GF-D8 (cell line): ENCODE results near the gene ETDB.
"Not testable (repeated sequence)": the region's sequence is repeated elsewhere in the genome, so short reads cannot be mapped to it uniquely, and the experiment has no call there.

Experiments
- DNase-seq: peaks from one replicate; lab custom pipeline; 2025; lab: John Stamatoyannopoulos, UW

Gene ETDB

DNA sequence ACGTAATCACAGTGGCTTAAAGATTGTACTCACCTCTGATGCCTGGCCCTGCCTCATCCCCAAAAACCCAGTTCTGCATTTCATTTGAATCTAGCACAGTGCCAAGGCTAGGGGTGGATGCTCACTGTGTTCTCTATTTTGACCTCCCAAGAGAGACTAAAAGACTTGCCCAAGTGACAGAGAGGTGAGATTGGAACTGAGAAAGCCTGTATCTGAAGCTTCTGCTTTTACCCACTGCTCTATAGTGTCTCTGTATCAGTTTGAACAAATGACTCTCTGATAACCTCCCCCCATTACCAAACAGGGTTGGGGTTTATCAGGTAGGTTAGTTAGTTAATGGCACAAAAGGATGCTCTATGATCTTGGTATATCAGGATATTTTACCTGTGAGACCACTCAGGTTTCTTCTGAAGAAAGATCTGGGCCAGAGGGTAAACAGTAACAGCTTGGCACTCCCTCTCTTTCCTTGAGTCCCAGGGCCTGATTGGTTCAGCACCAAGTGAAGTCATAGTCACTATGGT, at the start of gene ETDB:
Gene ETDB (minus strand): TSS at position 471 of the 521 bp plus-strand sequence. CDS start 1,265 bp downstream, outside the sequence.
- DNase-seq = not testable (repeated sequence)

DNA sequence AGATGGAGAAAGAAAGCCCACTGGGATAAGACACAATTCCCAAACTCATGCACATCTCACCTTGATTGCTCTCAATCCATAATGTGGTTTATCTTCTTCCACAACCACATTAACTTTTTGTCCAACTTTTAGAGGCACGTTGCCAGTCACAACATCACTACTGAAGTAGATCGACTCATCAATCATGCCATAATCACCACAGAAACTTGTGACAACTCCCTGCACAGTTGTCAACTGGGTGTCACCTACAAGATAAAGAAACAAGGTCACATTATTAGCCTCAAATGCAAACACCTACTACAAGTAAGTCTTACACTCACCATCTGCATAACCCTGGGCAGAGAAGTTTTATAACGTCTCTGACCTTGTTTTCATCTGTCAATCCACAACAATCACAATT, 49.2 kb upstream of the ETDB start:
- not testable (repeated sequence) for DNase-seq

GRCh38 chrX:135168486-135168885, 48.2 kb upstream of the ETDB start:
- DNase-seq = no peak

DNA sequence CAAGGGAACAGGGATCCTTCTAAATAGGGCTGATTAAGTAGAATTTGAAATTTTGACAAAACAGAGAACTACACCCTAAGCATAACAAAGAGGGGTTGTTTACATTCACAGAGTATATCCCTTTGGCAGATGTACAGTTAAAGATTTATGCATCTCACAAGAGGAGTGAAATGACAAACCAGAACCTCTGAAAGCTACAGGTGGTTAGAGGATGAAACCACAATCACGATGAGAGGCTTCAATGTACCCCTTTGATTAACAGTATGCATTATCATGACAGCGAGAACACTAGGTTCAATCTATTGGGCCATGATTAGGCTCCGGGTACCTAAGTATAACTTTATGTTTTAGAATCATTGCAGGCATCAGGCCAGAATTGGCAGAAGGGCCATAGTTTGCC, 34.4 kb upstream of the ETDB start:
- DNase-seq = not testable (repeated sequence)

- DNase-seq = not testable (repeated sequence)
These were observed 5.8 kb upstream of the ETDB start for GRCh38 chrX:135126145-135126544.

DNA sequence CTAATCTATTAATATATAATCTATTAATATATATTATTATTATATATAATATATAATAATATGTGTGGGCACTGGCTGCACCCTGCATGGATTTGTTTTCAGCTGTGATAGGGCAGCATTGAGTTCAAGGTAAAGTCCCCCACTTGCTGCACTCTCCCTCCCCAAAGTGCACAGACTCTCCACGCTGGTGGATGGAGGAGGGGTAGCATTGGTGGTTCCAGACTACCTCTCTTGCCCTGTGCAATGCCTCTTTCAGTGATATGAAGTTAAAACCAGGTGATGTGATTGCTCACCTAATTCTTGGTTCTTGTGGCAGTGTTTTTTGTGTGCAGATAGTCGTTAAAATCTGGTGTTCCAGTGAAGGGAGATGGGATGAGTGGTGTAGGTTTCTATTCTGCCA, 4.3 kb downstream of the ETDB start:
- not testable (repeated sequence) for DNase-seq

GRCh38 chrX:135114392-135114791, 5.9 kb downstream of the ETDB start:
- DNase-seq = no peak

GRCh38 chrX:135112743-135113142, 7.6 kb downstream of the ETDB start:
- no peak for DNase-seq

DNA sequence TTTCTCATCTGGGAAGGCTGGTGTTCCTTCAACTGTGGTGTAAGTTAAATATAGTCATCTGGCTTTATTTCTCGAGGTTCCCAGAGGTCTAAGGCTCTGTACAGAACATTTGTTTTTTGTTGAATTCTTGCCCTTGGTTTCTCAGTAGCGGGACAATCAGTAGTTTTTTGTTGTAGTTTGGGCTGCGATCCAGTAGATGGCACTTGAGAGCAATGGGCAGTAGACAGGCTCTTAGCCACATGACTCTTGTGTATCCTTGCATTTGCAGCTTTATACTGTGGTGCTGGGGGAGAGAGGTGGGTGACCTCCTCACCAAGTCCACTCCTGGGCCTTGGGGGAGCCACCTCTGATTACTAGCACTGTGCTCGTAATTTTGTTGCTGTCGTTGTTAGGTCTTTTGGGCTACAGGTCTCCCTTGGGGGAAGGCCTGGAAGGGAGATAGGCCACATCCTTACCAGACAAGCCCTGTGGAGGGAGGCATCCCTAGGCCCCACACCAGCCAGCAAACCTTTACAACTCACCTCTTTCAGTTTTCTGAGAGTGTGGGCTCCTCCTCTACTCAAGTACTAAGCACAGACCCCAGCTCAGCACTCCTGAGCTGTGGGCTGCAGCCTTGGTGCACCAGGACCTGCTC, 8.1 kb downstream of the ETDB start:
- no peak for DNase-seq

DNA sequence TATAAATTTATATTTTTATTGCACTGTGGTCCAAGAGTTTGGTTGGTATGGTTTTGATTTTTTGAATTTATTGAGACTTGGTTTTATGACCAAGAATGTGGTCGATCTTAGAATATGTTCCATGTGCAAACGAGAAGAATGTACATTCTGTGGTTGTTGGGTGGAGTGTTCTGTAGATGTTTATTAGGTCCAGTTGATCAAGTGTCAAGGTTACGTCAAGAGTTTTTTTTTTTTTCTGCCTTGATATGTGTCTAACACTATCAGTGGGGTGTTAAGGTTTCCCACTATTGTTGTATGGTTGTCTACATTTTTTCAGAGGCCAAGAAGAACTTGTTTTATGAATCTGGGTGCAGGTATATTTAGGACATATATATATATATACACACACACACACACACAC, 10.8 kb downstream of the ETDB start:
- no peak for DNase-seq

- no peak for DNase-seq
These were observed 20.9 kb downstream of the ETDB start for GRCh38 chrX:135099493-135099783.

DNA sequence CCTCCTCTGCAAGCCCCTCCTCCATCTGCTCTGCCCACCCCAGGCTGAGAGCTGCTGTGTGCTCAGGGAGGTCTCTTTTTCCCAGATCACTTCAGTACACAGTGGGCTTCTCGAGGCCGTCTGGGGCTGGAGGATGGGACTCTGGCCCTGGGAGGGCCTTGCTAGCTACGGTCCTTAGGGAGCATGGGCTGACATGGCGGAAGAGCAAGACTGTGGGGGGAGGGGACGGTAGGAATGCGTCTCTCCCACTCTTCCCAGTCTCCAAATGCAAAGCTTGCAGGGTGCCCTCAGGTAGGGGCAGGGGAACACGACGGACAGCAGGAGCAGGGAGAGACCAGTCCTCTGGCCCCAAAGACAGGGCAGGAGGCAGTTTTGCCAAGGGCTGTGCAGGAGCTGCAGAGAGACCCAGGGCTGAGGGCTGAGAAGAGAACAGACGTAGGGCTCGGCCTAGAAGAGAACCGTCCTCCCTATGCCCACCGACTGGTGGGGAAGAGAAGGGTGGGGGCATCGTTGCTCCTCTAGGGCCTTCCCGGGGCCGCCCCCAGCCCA, 23.1 kb downstream of the ETDB start:
- not testable (repeated sequence) for DNase-seq

- DNase-seq = no peak
These were observed 24.6 kb downstream of the ETDB start for GRCh38 chrX:135095715-135096114.

GRCh38 chrX:135094726-135095125, 25.6 kb downstream of the ETDB start:
- no peak for DNase-seq

DNA sequence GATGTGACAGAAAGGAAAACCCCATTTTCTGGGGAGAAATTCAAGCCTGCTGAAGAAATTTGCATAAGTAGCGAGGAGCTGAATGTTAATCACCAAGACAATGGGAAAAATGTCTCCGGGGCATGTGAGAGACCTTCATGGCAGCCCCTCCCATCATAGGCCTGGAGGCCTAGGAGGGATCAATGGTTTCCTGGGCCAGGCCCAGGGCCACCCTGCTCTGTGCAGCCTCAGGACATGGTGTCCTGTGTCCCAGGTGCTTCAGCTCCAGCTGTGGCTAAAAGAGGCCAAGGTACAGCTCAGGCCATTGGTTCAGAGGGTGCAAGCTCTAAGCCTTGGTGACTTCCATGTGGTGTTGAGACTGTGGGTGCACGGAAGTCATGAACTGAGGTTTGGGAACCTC, 31.2 kb downstream of the ETDB start:
- no peak for DNase-seq

- DNase-seq = no peak
These were observed 32.5 kb downstream of the ETDB start for GRCh38 chrX:135087867-135088266.

DNA sequence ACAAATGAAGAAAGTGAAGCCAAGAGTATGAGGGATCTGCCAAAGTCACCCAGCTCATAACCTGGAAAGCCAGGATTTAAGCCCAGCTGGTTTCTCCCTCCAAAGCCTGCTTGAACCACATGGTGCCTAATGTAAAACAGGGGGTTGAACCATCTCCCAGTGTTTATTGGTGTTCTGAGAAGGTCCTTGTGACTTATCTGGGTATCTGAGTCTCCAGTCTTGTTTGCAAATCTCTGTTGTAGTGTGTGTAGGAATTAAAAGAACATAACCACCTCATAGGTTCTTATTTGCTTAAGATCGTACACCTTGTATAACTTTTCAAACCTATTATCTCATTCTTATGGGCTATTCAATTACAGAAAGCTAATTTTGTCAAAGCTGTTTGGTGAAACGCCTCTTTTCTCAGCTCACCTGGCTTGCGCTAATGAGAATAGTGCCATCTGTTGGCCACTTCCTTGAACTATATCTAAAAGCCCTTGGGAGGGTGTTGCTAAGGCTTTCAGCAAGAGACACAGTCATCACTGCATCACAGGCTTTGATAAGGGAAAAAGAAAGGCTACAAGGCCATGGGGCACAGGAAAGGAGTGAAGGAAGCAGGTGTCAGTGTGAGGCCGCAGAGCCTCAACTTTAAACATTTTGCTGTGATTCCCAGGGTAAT, 34.0 kb downstream of the ETDB start:
- no peak for DNase-seq

DNA sequence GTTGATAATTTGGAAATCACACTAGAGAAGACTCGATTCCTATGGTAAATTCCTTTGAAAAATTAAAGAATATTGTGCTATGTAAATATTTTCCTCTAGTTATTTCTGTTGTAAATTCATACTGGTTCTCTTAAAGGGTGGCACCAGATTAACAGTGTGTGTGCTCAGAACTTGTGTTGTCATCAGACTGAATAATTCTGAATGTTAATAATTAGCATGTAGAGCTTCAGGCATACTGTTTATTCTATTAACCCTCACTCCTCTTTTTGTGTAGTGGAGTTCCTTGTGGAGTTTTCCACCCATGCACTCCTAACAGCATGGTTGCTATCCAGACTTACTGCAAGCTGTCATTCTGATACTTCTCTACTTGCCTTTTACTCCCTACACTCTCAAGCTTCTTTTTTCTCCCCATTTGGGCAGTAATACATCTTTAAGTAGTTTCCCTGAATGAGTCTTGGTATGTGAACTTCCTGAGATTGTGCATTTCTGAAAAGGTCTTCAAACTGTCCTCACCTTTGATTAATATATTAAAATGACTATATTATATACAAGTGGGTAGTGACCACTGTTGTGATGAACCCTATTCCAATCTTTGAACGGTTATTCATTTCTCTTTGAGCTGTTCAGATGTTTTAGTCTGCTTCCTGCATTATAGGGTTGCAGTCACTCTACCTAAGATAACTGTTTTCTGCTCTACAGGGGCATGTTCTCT, 38.5 kb downstream of the ETDB start:
- no peak for DNase-seq
